ENCODE measurements around the gene SPEN.

The SPEN gene

DNA sequence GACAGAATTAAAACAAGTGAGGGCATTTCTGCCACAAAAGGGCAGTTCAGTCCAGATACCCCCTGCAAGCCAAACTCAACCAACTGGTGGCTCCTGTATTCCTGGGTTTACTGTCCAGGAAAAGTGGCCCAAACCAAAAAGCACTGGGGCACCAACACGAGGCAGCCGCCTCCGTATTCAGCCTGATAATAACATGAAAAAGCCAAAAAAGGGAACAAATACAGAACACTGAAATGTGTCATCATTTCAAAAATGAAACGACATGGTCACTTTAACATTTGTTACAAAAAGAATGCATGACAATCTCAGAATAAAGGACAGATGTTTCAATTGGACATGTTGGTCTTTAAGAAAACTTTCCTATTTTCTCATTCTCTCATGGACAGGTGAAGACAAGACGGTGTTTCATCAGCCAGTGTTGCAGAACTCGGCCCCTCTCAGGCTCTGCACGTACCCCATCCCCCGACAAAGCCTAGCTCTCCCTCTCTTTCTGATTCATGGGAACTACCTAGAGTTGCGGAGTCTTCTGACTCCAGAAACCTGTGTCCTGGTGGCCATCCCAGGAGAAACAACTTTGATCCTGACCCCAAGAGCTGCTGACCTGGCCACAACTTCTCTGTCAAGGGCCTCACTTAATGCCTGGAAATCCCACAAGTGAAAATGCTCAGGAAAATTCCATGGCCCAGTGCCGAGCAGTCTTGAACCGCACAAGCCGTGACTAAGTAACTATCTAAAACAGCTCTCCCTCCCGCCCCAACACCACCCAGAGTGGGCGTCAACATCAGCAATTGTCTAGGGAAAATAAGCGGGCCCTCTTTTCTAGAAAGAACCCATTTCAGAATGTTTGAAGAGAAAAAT is 101.3 kb downstream of the SPEN start:
- DNase-seq: no peak

DNA sequence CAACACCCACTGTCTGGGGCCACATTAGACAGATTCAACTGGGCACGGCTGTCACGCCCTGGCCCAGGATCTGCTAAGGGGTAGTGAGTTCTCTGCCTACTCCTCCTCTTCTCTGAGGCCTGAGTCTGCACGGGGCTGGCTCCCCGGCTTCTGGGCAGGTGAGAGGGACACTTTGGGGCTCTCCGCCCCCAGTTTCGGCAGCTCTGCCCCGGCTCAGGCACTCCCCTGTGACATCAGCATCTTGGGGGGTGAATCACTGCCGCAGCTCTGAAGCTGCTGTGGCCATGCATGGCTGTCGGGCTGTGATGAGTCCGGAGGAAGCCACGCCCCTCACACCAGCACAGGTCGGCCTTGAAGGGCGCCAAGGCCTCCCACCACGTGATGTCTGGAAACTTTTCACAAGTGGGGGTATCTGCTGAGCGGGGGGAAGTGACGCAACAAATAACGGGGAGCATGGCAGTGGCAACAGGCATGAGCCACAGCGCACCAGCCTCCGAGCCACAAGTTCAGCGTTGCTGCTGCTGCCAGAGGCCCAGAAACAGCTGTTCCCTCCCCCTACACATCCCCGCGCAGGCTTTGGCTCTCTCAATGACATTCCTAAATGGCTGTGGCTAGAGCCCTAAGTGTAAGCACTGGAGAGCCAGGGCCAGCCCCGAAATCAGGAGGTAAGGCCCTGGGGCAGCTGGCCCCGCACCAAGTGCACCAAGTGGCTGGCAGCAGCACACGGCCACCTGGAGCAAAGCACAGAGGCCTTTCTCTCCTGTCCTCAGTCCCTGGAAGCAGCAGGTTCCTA is 102.1 kb downstream of the SPEN start:
- no peak for DNase-seq

DNA sequence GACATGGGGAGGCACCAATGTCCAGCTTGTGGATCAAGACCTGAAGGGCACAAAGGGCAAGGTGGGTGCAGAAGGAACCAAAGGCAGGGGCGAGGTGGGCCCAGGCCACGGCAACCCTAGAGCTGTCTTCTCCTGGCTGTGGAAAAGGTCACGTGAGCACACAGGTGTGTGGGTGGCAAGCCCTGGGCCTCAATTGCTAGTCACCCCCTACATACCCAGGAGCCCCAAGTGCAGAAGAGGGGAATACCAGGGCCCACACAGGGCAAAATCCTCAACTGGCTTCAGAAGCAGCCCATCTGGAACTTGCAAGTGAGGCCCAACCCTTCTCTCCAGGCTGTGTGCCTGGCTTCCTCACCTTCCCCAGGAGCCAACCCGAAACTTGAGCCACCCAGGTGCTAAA is 102.8 kb downstream of the SPEN start:
- no peak for DNase-seq

DNA sequence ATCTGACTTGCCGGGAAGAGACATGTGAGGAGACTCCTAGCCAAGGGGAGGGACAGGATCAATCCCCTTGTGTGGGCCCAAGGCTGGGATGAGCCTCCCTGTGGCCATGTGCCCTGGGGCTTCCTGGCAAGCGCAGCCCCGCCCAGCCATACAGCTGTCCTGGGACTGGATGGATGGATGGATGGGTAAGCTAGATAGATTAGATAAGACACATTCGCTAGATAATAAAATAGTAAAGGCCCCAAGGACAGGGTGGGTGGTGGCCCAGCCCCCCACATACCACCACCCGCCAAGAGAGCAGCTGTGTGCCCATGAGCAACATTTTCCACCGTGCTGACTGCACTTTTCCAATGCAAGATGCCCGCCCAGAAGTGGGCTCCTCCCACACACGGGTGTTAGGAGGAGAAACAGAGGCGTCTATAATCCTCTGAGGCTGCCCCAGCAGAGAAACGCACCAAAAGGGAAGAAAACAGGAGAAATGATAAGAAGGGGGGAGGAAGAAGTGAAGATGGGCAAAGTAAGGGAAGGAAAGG is 103.3 kb downstream of the SPEN start:
- DNase-seq: peak; percentile 6

DNA sequence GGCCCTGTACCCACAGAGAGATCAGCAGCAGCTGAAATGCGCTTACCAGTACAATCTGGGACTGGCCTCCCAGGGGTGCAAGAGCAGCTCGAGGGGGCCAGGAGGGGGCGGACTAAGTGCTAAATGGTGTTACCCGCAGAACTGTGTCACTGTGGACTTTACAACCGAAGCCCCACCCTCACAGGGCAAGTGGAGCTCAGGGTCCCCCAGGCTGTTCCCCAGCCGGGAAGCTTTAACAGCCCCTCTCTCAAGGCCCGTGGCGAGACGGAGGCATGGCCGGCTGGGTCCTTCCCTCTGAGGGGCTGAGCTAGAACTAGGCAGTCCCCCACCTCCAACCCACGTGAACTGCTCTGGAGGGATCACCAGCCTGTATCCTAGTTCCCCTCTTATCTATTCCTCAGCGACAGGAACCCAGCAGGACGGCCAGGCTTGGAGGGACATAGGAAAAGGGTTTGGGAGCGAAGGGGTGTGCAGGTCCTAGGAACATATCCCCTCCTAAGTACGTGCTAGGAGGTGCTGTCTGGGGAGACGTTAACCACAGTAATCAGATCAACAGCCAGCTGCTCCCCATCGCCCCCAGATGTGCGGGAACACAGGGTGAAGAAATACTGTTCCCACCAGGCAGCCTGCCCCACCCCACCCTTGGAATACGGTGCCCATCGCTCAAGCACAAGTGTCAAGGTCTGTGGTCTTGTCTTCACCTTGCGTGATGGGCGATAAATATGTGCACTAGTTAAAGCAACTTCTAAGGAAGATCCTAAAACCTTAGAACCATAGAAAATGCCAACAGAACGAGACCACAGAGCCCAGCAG is 104.0 kb downstream of the SPEN start:
- DNase-seq: no peak

DNA sequence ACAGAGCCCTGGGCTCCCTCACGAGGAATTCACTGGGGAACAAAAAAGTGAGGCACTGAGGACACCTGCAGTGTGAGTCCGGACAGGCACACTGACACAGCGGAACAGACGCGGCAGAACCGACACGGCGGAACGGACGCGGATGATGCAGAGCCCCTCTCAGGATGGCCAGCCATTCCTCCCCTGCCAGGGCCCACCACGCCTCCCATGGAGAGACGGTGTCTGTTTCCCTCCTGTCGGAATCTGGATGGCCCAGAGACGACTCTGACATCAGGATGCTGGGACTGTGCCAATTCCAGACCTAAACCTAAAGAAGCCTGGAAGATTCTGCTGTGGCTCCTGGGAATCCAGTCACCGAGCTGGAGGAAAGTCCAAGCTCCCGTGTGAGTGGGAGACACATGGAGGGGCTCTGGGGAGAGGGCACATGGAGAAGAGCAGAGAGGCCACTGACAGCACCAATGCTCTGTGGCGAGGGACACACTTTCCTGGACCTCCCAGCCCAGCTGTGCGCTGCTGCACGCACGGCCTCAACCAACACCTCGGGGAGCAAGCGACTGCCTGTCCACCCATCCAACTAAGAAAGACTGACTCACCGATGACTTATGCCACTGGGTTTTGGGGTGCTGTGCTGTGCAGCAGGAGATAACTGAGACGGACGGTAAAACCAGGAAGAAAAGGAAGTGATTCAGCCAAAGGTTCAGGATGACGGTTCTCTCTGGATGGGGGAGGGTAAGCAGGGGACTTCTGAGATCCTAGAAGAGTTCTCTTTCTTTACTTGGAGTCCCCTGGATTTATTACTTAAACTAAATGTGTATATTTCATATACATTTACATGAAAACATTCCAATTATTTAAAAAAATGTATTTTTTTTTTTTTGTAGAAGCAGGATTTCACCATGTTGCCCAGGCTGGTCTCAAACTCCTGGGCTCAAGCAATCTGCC is 105.1 kb downstream of the SPEN start:
- peak; percentile 71 for DNase-seq

DNA sequence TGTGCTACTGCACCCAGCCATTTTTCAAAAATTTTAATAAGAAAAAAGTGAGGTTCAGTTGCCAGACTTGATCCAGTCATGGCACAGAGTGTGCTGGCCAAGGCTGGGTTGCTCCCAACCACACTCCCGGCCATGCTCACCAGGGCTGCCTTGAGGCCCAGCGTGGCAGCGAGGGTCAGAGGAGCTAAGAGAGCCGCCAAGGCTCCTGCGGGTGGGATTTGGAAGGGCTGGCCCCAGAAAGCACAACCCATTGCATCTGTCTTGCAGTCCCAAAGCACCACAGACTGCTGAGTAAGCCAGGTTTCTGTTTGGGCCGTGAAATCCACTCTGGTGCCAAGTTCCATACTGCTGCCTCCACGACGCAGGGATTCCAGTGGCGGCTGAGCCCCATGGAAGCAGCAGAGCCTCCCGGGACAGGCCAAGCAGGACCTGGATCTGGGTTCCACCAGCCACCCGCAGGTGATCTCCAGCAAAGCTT is 105.8 kb downstream of the SPEN start:
- DNase-seq: no peak

DNA sequence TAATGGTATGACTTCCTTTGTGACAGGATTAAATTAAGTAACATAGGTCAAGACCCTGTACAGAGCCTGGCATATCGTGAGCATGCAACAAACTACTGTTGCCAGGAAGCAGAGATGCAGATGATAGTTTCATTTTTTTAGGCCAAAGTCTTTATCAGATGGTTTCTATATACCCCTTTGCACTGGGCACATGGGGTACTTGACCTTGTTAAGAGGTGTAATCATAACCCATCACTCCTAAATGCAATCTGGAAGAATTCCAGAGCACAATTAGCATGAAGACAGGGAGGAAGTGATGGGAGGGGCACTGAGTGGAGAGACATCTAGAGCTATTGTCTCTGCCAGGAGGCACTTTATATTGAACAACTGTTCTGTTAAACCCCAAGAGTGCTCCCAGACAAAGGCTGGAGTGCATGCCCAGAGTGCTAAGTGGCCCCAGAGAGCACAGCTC is 106.3 kb downstream of the SPEN start:
- DNase-seq: no peak

DNA sequence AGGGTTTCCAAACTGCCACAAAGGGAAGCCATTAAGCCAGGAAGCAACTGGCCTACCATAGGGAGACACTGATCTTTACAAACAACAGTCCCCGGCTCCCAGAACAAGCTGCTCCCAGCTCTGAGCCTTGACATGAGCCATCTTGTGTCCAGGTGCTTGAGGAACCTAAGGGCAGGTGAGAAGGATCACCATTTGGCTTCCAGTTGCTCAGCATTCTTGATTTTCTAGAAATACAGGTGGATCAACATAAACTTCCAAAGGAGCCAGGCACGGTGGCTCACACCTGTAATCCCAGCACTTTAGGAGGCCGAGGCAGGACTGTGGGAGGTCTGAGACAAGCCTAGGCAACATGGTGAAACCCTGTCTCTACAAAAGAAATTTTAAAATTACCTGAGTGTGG is 106.8 kb downstream of the SPEN start:
- DNase-seq: no peak

DNA sequence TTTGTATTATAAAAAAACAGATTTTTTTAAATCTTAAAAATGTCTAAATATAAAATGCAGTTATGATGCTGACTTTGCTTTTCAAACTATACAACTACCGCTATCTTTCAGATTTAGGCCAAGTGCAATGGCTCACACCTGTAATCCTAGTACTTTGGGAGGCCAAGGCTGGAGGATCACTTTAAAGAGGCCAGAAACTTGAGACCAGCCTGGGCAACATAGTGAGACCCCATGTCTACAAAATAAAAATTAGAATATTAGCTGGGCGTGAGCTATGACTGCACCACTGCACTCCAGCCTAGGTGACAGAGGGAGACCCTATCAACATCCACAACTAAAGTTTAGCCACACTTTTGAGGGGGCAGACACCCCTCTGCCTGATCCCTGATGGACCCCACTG is 108.0 kb downstream of the SPEN start:
- DNase-seq: no peak

DNA sequence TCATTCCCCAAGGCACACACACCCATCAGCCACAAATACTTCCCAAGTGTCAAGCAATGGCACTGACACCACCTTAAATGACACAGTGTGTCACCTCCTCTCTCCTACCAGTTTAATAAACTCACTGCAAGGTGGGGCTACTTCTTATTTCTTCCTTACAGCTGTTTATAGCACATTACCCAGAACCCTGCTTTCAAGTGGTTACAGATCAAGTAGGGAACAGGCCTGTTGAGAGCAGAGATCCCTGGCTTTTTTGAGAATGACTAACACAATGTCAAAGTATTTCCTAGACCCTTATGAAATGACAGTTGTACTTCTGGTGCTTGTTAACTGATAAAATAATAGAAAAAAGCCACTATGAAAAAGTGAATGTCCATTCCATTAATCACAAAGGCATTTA is 108.6 kb downstream of the SPEN start:
- no peak for DNase-seq

DNA sequence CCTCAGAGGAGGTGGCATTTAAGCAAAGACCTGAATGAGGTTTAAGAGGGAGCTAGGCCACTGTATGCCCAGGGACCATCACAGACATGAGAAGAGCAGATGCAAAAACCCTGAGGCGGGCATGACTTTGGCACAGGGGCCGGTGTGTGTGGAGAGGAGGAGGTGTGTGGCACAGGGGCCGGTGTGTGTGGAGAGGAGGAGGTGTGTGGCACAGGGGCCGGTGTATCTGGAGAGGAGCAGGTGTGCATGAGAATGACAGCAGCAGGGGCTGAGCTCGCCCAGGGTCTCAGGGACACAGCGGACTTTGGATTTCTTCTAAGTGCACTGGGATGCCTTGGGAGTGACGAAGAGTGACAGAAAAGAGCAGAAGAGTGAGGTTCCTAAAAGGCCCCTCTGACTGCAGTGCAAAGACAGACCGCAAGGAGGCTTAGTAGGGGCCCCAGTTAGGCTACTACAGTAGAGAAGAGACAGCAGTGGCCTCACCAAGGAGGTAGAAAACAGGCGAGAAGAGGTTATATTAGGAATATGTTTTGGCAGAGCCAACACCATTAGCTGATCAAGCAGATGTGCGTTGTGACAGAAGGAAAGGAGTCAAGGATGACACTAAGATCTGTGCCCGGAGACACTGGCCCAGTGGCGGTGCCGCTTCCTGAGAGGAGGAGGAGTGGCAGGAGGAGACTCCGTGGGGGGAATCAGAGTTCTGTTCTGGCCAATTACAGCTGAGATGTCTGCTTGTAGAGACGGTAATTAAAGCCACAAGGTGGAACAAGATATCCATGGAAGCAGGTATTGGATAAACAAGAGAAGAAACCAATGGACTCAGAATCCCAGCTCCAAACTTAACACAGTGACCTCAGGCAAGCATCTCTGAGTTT is 110.0 kb downstream of the SPEN start:
- no peak for DNase-seq

DNA sequence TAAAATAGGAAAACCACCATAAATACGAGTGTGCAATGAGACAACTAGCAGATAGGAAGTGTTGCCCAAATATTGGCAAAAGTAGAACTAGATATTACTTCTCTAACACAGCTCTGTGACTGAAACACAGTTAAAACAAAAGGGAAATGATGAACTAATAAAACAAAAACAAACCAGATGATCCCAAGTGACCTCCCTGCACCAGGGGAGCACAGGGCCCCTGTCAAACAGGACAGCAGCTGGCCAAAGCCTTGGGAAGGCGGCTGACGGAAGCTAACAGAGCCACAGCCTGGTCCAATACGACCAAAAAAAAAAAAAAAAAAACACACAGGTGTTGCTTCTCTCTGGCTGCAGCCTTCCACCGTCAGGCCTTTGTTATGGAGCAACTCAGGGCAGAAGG is 110.6 kb downstream of the SPEN start:
- no peak for DNase-seq

DNA sequence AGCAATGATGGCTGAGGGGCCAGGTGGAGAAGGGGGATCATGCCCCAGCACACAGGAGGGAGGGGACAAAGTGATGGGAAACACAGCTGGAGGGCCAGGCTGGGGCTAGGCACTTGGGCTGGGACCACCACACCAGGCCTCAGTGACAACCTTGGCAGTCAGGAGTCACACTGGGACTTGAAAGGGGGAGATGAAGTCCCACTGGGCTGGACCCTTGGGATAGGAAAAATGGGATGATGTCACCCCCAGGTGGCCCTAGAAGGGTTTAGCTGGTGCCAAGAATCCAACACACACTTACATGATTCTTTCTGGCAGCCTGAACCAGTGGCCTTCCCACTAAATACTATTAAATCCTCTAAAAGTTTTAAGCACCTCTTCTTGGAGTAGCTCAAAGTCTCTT is 111.3 kb downstream of the SPEN start:
- DNase-seq: no peak

DNA sequence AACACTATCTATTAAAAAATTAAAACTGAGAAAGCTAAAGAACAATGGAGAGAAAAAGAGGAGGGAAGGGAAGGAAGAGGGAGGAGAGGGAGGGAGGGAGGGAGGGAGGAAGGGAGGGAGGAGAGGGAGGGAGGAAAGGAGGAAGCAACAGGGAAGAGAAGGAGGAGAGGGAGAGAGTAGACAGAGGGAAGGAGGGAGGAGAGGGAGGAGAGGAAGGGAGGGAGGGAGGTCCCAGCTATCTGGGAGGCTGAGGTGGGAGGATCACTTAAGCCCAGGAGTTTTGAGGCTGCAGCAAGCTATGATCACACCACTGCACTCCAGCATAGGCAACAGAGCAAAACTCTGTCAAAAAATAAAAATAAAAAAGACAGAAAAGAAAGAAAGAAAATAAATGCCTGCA is 111.9 kb downstream of the SPEN start:
- no peak for DNase-seq

DNA sequence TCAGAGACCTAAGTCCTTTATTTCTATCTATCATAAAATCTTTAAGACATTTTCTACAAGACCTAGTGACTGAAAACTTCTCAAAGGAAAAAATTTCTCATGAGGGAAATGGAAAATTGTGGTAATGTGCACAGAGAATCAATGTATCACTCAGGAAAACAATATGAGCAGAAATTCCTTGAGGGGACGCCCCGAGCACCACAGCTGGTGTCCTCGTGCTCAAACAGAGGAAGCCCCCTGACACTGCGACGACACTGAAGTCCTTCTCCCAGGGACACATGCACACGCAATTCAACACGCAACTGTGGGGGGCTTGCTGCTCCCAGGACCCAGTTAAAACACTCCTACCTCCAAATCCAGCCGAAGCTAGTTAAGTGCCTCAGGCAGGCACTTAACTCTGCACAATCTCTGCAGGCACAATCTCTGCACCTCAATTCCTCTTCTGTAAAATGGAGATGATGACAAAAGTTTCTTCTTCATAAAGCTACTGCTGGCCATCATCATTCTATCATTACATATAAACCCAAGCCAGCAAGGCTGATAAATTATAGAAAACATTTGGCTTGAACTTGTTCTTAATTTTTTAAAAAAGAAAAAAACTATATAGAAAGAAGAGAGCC is 112.4 kb downstream of the SPEN start:
- DNase-seq: no peak

DNA sequence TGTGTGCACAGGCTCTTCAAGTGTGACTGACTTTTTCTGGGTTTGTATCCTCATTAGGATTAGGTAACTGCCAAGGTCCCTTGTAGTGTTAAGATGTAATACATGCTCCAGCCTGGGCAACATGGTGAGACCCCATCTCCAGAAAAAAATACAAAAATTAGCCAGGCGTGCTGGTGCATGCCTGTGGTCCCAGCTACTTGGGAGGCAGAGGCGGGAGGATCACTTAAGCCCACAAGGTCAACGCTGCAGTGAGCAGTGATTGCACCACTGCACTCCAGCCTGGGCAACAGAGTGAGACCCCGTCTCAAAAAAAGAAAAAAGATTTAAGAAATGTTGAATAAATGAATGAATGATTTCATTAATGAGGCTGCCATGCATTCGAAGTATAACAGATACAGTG is 113.3 kb downstream of the SPEN start:
- no peak for DNase-seq

DNA sequence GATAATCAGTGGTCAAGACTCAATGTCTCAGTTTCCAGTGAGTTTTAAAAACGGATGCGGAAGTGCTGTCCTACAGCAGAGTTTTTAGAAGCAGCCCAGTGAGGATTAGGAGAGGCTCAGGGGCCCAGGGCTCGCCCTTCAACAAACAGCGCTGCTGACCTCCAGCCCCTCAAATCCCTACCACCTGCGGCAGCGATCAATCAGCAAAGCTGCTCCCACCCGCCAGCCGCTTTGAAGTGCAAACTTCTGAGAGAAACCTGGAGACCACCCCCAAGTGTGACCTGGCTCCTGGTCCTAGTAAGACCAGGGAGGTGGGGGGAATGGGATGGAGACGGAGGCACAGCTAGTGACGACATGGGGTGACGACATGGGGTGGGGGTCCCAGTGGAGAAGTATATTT is 114.0 kb downstream of the SPEN start:
- DNase-seq: no peak

DNA sequence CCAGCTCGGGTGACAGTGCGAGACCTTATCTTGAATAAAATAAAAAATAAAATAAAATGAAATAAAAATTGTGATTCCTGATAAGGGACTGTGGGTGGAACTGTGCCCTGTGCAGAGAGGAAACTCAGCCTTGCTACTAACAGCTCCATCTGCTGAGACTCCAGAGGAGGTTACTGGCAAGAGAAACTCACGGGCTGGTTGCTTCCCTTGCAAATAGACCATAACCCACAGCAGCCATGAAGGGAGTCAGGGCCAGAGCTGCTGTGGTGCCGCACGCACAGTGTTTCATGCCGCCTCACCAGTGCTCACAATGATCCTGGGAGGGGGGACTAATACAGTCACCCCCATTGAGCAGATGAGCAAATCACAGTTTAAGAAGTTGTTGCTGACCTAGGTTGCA is 114.7 kb downstream of the SPEN start:
- no peak for DNase-seq

DNA sequence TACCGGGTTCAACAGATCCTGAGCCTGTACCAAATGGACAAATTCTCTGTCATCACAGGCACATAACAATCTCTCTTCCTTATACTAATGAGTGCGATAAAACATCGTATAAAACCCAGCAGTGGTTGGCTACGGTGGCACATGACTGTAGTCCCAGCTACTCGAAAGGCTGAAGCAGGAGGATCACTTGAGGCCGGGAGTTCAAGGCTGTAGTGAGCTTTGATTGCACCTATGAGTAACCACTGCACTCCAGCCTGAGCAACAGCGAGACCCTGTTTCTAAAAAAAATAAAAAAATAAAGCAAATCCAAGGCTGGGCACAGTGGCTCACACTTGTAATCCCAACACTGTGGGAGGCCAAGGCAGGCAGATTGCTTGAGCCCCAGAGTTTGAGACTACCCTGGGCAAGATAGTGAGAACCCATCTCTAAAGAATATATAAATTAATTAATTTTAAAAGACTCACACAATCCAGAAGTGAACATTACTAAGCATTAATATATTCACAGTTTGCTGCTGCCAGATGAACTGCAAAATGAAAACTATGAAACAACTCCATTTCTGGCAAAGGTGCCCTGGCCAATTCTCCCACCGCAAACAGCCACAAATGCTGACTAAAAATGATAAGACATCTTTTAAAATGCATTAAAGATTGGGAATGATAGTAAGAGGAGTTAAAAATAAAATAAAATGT is 115.3 kb downstream of the SPEN start:
- DNase-seq: no peak

All from GDM1 (cell line).